HG02973 (cell line): ENCODE data around the gene ARRB1.
"Not testable (repeated sequence)": the region's sequence is repeated elsewhere in the genome, so short reads cannot be mapped to it uniquely, and the experiment has no call there.

ENCODE experiments used
- ATAC-seq: cut with Tn5 transposase; IDR thresholded peaks from one replicate; pipeline ENCODE4 v1.9.1; 2021; ENCODE audit warnings: moderate library complexity; ENCODE audit not compliant: unreplicated experiment

Gene ARRB1

DNA sequence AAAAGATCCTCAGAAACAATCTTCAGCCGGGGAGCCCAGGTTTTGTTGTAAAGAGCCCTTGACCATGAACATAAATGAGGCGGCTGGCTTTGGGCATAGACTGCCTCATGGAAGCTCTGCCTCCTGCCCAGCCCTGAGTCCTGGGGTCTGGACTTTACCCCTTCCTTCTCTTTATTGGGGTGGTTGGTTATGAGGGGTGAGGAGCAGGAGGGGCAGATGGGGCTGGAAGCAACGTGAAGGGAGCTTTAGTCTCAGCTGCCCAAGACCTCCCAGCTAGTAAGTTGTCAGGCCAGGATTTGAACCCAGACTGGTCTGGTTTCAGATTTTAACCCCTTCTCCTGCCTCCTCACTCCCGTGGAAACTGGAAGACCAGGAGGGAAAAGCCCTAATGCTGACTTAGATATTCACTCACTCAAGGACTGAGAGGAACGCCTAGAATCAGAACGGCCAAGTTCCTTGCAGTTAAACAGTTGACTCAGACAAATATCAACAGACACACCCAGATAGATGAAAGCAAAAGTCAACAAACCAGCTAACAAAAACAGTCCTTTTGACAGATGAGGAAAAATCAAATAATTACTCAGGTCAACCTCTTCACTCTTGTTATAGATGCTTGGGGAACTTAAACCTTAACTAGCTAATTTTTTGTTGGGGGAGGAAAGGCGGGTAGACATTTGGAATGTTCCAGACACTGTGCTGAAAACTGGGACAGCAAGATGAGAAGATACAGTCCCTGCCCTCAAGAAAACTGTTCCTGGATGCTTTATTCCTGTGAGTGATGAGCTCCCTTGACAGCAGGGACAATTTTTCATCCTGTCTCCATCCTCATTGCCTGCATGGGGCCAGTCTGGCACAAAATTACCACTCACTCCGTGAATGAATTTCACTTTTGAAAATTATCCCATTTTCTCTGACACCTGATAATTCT, 20.8 kb upstream of the ARRB1 start:
- no peak for ATAC-seq

DNA sequence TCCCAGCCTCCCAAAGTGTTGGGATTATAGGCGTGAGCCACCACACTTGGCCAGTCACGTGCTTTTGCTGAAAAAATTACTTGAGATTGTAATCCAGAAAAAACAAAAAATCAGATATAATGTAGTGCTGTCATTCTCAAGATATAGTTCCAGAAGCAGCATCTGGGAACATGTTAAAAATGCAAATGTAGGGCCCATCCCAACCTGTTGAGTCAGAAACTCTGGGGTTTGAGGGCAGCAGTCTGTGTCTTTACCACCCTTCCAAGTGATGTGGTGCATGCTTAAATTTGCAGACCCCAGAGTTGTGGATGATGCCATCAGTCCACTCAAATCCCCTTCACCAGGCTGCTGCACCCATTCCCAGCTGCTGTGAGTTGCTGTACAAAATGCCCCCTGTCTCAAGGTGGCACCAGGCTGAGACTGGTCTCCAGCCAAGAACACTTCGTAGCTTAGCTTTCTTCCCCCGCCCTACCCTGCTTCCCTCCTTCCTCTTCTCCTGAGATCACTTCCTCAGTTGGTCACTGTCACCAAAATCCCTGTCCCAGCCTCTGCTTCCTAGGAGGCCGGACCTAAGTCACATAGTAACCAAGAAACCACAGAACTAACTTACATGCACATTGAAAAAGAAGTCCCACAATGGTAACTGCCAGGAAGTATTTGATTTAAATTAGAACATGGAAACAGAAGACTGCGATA, 18.2 kb upstream of the ARRB1 start:
- ATAC-seq = no peak

DNA sequence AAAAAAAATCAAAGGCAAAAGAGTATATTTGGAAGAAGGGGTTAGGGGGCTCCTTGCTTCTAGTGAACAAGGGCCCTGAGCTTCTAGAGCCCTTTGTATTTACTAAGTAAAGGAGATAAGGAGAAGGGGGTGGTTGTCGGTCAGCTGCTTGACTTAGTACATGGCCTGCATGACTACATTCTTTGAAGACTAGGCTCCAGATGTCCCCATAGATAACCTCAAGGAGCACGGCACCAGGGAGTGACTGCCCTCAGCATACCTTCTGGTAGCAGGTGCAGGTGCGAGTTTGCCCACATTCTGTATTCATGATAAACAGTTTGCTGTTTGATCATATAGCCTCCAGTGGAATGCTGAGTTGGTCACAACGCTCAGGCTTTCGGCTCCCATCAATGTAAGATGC, 15.4 kb upstream of the ARRB1 start:
- ATAC-seq = not testable (repeated sequence)

- ATAC-seq = no peak
Measured at GRCh38 chr11:75365711-75366181, 14.3 kb upstream of the ARRB1 start.

- ATAC-seq = not testable (repeated sequence)
Measured at GRCh38 chr11:75362285-75362684, 10.8 kb upstream of the ARRB1 start.

GRCh38 chr11:75356613-75357012, 5.2 kb upstream of the ARRB1 start:
- ATAC-seq = no peak

GRCh38 chr11:75355051-75355450, 3.6 kb upstream of the ARRB1 start:
- ATAC-seq = no peak

- ATAC-seq = no peak
Measured at GRCh38 chr11:75352588-75353206, 1.2 kb upstream of the ARRB1 start.

DNA sequence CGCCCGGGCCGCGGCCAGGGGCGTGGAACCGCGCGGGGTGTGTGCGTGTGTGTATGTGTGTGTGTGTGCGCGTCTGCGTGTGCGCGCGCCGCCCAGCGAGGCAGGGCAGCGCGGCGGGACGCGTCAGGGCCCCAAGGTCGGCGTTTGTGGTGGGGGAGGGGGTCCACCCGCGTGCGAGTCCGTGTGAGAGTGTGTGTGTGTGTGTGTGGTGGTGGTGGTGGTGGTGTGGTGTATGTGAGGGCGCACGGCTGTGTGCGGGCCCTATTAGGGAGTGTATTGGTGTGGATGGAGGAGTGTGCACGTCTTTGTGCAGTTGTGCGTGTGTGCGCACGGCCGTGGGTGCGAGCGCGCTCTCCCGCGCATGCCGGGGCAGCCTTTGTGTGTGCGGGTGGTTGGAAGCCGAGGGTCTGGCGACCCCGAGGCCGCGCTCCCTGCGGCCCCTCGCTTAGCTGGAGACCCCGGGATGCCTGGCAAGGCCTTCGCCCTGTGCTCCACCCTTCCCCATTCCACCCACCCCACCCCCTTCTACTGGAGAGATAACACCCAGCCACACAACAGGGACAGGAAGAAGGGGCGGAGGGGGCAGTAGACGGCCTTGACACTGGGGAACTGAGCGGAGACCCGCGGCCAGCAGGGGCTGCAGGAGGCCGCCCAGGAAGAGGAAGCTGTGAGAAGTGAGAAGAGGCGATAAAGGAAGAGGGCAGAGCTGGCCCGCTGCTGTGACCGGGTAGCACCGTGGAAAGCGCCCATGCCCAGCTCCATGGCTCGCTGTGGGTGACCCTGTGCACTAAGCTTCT, 528 bp upstream of the ARRB1 start:
- ATAC-seq = no peak

- no peak for ATAC-seq
Measured at GRCh38 chr11:75350743-75351540, 519 bp downstream of the ARRB1 start.

DNA sequence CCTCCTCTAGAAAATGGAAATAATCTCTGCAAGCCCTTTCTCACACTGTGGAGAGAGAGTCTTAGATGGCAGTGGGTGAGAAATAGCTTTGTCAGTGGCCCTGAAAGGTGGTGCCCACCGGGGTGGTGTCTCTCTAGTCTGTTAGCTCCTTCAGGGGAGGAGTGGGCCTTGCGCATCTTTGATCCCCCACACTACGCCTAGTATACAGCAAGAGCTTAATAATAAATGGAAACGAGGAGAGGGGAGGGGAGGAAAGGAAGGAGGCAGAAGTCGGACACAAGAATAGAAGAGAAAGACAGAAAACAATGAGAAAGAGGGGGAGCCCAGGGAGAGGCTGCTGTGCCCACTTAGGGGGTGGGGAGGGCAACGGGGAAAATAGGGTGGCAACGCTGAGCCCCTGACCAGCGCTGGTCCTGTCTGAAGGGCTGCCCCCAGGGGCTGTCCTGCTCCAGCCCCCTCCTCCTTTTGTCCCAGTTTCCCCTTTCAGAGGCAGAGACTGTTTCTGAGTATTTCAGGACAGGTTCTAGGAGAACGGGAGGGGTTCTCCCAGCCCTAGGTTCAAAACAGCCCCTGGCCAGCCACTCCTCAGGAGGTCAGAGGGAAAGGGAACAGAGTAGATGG, 1.2 kb downstream of the ARRB1 start:
- ATAC-seq = no peak

DNA sequence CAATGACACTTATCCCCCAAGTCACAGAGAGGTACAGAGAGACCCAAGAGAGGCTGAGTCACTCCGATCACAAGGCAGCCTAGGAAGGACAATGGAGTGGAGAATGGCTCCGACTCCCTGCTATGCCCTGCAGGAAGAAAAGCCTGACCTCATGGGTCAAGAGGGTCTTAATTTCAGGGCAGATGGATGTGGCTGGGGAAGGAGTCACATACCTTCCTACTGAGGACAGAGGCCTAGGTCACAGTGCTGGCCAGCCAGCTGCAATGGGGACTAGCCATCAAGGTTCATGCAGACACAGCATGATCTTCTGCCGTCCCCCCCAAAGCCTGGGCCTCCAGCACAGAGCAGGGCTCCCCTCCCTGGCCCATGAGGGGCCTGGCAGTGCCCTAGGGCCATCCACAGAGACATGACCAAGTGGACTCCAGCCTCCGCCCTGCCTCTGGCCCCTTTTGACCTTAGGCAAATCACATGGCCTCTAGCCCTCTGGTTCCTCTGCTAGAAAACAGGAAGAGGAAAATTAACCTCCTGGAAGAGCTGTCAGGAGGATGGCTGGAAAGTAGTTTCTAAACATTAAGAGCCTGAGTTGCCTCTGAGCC, 1.8 kb downstream of the ARRB1 start:
- ATAC-seq = no peak

DNA sequence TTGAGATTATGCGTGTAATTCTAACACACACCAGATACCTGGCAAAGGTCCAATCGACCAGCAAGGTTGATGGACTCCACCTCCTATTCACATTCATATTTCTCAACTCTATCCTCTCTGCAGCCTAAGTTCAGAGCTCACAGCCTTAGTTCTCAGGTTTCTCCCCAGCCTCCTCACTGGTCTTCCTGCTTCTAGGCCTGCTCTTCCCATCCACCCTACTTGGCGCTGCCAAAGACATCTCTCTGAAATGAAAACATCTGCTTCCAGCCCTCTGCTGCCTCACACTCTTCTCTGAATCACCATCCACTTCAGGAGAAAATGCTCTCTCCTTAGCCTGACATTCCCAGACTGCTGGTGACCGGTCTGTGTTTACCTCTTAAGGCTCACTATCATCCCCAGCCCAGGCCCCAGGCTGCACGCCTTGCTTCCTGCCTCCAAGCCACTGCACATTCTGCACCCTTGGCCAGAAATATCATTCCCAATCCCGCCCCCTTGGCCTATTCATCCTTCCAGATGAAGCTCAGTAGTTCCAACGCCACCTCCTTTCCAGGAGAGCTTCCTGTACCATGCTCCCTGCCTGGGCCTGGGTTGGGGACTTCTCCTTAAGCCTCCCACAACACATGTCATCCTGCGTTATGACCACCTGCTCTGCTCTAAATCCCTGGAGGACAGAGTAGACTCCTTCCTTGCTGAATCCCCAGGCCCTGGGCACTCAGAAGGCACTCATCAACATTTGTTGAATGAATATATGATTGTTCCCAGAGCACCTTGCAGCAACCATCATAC, 3.5 kb downstream of the ARRB1 start:
- no peak for ATAC-seq

GRCh38 chr11:75346912-75347647, 4.4 kb downstream of the ARRB1 start:
- ATAC-seq = no peak

DNA sequence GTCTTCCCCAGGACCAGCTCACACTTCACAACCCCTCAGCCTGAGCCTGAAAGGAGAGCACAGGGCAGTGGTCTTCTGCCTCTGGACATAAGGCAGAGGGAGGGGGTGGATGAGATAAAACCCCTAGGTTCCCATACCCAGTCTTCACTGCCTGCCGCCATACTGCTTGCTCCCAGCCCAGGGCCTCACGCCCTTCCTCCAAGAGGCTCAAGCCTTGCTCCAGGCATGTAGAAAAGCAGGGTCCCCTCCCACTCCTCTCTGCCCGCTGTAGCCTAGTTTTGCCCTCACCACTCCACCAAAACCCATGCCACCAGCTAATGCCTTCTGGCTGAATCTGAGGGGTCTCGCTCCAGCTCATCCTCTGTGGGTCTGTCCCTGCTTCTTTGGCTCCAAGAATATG, 5.2 kb downstream of the ARRB1 start:
- ATAC-seq = no peak

GRCh38 chr11:75345455-75346160, 5.9 kb downstream of the ARRB1 start:
- ATAC-seq = no peak
